Measurements from ENCODE around the gene MBD2.

DNA sequence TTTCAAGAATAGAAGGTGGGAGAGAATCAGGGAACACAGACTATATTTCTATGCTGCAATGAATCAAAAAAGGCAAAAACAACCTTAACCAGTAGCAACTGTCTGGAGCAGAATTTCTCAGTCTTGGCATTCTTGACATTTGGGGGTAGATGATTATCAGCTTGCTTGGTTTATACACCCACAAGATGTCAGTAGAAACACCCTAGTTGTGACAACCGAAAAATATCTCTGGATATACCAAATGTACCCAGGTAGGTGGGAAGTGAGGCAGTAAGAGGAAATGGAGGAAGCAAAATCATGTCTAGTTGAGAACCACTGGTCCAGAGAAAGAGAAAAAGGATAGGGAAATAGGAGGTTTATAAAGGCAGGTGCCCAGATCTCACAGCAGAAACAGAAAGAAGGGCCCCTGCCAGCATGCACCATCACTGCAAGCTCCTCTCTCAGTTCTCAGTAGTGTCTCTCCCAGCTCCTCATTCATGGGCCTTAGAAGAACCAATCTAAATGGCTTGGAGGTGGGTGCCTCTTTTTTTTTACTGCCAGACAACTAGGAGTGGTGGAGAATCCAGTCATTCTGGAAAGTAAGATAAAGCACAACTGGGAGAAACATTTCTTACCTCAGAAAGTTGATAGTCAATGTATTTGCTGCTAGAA, 50.4 kb downstream of the MBD2 start:
- TF ChIP-seq, protein P1, sequence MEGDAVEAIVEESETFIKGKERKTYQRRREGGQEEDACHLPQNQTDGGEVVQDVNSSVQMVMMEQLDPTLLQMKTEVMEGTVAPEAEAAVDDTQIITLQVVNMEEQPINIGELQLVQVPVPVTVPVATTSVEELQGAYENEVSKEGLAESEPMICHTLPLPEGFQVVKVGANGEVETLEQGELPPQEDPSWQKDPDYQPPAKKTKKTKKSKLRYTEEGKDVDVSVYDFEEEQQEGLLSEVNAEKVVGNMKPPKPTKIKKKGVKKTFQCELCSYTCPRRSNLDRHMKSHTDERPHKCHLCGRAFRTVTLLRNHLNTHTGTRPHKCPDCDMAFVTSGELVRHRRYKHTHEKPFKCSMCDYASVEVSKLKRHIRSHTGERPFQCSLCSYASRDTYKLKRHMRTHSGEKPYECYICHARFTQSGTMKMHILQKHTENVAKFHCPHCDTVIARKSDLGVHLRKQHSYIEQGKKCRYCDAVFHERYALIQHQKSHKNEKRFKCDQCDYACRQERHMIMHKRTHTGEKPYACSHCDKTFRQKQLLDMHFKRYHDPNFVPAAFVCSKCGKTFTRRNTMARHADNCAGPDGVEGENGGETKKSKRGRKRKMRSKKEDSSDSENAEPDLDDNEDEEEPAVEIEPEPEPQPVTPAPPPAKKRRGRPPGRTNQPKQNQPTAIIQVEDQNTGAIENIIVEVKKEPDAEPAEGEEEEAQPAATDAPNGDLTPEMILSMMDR (IDR thresholded peaks at IDR 0.05), result no peak
- TF ChIP-seq POLR2A (IDR thresholded peaks at IDR 0.05), result no peak
